SK-N-SH (cell line): ENCODE measurements around the gene SC5D.

Experiments
- CTCF ChIP-seq: fragments of 200-600 bp; sonication (generic); IDR thresholded peaks from 2 replicates; pipeline ENCODE4 v1.6.1; 2017; ENCODE audit warnings: antibody characterized with exemption, mild to moderate bottlenecking, moderate library complexity
- TF ChIP-seq, protein P1 (sequence below): fragments of 150-350 bp; IDR thresholded peaks from 2 replicates; pipeline ENCODE4 v1.6.1; 2017; ENCODE audit warnings: antibody characterized with exemption, low read length, low read depth, borderline replicate concordance

GRCh38 chr11:121250843-121251242, 41.7 kb upstream of the SC5D start:
- TF ChIP-seq, protein P1, sequence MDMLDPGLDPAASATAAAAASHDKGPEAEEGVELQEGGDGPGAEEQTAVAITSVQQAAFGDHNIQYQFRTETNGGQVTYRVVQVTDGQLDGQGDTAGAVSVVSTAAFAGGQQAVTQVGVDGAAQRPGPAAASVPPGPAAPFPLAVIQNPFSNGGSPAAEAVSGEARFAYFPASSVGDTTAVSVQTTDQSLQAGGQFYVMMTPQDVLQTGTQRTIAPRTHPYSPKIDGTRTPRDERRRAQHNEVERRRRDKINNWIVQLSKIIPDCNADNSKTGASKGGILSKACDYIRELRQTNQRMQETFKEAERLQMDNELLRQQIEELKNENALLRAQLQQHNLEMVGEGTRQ = no peak
- no peak for TF ChIP-seq CTCF
